ENCODE measurements around the gene MSRB3. TPM values are rescaled to one million over a fixed set of nuclear protein-coding genes. Genes with fewer than 3 reads are reported as not detected.

MSRB3 gene
- total and polyA plus RNA-seq, 2 experiments from 2014 or later: 16.9 to 19.2 TPM

DNA sequence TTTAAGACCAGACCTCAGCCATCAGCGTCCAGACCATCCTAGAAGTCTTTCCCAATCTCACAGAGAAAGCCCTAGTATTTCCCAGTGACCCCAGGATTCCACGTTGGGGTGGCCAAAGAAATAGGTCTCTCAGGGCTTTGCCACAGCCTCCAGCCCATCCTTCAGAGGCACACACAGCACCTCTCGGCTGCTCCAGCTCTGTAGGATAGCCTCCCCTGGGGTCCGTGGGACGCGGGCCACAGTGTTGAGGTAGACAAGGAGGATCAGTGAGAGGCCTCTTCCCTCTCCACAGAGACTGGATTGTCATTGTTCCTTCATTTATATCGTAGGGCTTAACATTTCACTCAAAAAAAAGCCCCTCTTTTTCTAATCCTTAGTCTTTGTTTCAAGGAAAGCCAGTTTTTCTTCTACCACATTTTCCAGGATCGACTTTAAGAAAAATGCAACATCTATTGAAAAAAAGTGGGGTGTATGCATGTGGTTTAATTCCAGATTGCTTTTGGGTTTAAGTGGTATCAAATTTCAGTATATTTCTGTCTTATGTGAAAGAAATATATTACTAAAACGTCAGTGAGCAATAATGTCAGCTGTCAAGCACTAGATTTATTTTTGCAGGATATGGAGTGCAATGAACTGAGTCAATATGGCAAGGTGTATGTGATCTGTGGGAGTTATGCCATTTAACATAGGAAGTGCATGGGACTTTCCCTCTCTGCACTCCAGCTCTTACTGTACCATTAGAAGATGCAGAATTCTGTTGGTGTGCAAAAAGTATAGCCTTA is 187.5 kb downstream of the MSRB3 start:
- WGBS (ENCODE audit: low lambda C conversion rate, missing lambda C conversion rate): 83% methylated on average over 9 of the region's 9 CpGs
- H3K27ac ChIP-seq: peak overlapping the region; percentile 64
- H3K79me2 ChIP-seq: no peaks in the 10 kb centered on the region
- H3K27me3 ChIP-seq: no peaks in the 10 kb centered on the region
- H3K4me2 ChIP-seq: no peak overlapping the region
- no peak for TF ChIP-seq EZH2phosphoT487 (IDR thresholded peaks at IDR 0.05; ENCODE audit: low read depth, severe bottlenecking, unreplicated experiment)
- TF ChIP-seq EZH2 (IDR thresholded peaks at IDR 0.05; ENCODE audit: borderline replicate concordance): no peak
- TF ChIP-seq, protein P1, sequence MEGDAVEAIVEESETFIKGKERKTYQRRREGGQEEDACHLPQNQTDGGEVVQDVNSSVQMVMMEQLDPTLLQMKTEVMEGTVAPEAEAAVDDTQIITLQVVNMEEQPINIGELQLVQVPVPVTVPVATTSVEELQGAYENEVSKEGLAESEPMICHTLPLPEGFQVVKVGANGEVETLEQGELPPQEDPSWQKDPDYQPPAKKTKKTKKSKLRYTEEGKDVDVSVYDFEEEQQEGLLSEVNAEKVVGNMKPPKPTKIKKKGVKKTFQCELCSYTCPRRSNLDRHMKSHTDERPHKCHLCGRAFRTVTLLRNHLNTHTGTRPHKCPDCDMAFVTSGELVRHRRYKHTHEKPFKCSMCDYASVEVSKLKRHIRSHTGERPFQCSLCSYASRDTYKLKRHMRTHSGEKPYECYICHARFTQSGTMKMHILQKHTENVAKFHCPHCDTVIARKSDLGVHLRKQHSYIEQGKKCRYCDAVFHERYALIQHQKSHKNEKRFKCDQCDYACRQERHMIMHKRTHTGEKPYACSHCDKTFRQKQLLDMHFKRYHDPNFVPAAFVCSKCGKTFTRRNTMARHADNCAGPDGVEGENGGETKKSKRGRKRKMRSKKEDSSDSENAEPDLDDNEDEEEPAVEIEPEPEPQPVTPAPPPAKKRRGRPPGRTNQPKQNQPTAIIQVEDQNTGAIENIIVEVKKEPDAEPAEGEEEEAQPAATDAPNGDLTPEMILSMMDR (IDR thresholded peaks at IDR 0.05; ENCODE audit: poor library complexity): no peak
- H3K4me3 ChIP-seq: no peak overlapping the region
- no peaks in the 10 kb centered on the region for H3K9me3 ChIP-seq (ENCODE audit: low read depth)
- no peaks in the 10 kb centered on the region for H4K20me1 ChIP-seq (ENCODE audit: insufficient read depth, poor library complexity, severe bottlenecking)
- no peak overlapping the region for H2AFZ ChIP-seq
- no peak for DNase-seq (ENCODE audit: low spot score)
- no peaks in the 10 kb centered on the region for H3K9me2 ChIP-seq (replicated peaks; ENCODE audit: insufficient read depth)
- H3K36me3 ChIP-seq (replicated peaks; ENCODE audit: insufficient read depth, low read depth): no peaks in the 10 kb centered on the region
- H3K4me1 ChIP-seq (ENCODE audit: insufficient read depth): peaks cover 23% of the 10 kb centered on the region

DNA sequence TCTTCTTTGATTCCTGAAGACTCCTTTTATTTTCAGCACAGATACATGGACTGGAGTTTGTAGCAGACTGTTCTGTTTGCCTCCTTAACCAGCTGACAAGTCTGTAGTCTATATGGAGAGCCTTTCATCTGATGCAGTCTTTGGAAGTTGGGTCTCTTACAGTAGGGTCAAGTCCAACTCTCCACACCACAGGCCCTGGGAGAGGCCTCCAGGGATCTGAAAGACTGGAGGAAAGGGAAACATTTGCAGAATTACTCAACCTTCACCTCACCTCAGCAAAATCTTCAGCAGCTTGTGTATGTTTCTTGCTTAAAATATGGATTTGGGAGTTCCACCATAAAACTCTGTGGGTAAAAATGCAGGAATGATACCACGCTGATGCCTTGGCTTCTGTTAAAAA is 188.4 kb downstream of the MSRB3 start:
- Histone ChIP-seq H2AFZ (no peak overlapping the region), H3K9me3 (ENCODE audit: low read depth) (no peaks in the 10 kb centered on the region), H3K27me3 (no peaks in the 10 kb centered on the region), H4K20me1 (ENCODE audit: insufficient read depth, poor library complexity, severe bottlenecking) (no peaks in the 10 kb centered on the region), H3K79me2 (no peaks in the 10 kb centered on the region), H3K4me1 (ENCODE audit: insufficient read depth) (peaks cover 23% of the 10 kb centered on the region), H3K4me3 (no peak overlapping the region), H3K36me3 (replicated peaks; ENCODE audit: insufficient read depth, low read depth) (no peaks in the 10 kb centered on the region), H3K4me2 (no peak overlapping the region), H3K27ac (no peak overlapping the region), H3K9me2 (replicated peaks; ENCODE audit: insufficient read depth) (no peaks in the 10 kb centered on the region)
- WGBS (ENCODE audit: low lambda C conversion rate, missing lambda C conversion rate): 84% methylated on average over 1 of the region's 1 CpG
- no peak for TF ChIP-seq EZH2 (IDR thresholded peaks at IDR 0.05; ENCODE audit: borderline replicate concordance)
- DNase-seq (ENCODE audit: low spot score): no peak

DNA sequence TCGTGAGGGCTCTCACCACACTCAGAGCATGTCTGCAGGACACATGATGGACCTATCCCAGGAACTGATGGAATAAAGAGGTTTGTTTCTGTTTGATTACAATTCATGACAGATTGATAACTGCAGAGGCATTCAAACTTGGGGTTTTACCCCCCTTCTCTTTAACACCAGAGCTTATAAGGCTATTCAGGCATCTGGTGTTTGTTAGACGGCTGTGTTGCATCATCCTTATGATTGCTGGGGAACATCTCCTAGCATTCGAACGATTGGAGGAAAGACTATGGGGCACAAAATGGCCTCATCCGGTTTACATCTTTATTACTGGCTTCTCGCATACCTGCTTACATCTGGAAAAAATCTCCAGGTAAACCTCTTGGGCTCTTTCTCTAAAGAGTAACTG is 191.8 kb downstream of the MSRB3 start:
- Histone ChIP-seq H3K4me1 (ENCODE audit: insufficient read depth) (peaks cover 12% of the 10 kb centered on the region), H3K9me3 (ENCODE audit: low read depth) (no peaks in the 10 kb centered on the region), H3K9me2 (replicated peaks; ENCODE audit: insufficient read depth) (no peaks in the 10 kb centered on the region), H2AFZ (no peak overlapping the region), H3K4me2 (no peak overlapping the region), H3K27me3 (no peaks in the 10 kb centered on the region), H3K27ac (no peak overlapping the region), H3K79me2 (no peaks in the 10 kb centered on the region), H3K4me3 (no peak overlapping the region), H4K20me1 (ENCODE audit: insufficient read depth, poor library complexity, severe bottlenecking) (no peaks in the 10 kb centered on the region), H3K36me3 (replicated peaks; ENCODE audit: insufficient read depth, low read depth) (no peaks in the 10 kb centered on the region)
- no peak for DNase-seq (ENCODE audit: low spot score)
- WGBS (ENCODE audit: low lambda C conversion rate, missing lambda C conversion rate): 60% methylated on average over 6 of the region's 6 CpGs
- TF ChIP-seq, protein P1 (IDR thresholded peaks at IDR 0.05; ENCODE audit: poor library complexity): no peak
- TF ChIP-seq EZH2phosphoT487 (IDR thresholded peaks at IDR 0.05; ENCODE audit: low read depth, severe bottlenecking, unreplicated experiment): no peak

DNA sequence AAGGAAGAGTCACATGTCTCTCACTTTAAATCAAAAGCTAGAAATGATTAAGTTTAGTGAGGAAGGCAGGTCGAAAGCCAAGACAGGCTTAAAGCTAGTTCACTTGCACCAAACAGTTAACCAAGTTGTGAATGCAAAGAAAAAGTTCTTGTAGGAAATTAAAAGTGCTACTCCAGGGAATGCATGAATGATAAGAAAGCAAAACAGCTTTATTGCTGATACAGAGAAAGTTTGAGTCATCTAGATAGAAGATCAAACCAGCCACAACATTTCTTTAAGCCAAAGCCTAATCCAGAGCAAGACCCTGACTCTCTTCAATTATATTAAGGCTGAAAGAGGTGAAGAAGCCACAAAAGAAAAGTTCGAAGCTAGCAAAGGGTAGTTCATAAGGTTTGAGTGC is 193.6 kb downstream of the MSRB3 start:
- no peak overlapping the region for H3K4me2 ChIP-seq
- DNase-seq (ENCODE audit: low spot score): no peak
- H3K27me3 ChIP-seq: no peaks in the 10 kb centered on the region
- H3K9me3 ChIP-seq (ENCODE audit: low read depth): no peaks in the 10 kb centered on the region
- H3K79me2 ChIP-seq: no peaks in the 10 kb centered on the region
- H4K20me1 ChIP-seq (ENCODE audit: insufficient read depth, poor library complexity, severe bottlenecking): no peaks in the 10 kb centered on the region
- H3K36me3 ChIP-seq (replicated peaks; ENCODE audit: insufficient read depth, low read depth): no peaks in the 10 kb centered on the region
- no peak overlapping the region for H3K27ac ChIP-seq
- WGBS (ENCODE audit: low lambda C conversion rate, missing lambda C conversion rate): 67% methylated on average over 2 of the region's 2 CpGs
- H3K4me1 ChIP-seq (ENCODE audit: insufficient read depth): no peaks in the 10 kb centered on the region
- TF ChIP-seq EZH2 (IDR thresholded peaks at IDR 0.05; ENCODE audit: borderline replicate concordance) (no peak), EZH2phosphoT487 (IDR thresholded peaks at IDR 0.05; ENCODE audit: low read depth, severe bottlenecking, unreplicated experiment) (no peak)
- TF ChIP-seq, protein P1 (IDR thresholded peaks at IDR 0.05; ENCODE audit: poor library complexity): no peak
- no peak overlapping the region for H3K4me3 ChIP-seq
- no peaks in the 10 kb centered on the region for H3K9me2 ChIP-seq (replicated peaks; ENCODE audit: insufficient read depth)
- H2AFZ ChIP-seq: no peak overlapping the region

Data from hepatocyte (in vitro differentiated cells).